Lung (tissue), 12 donors: Measurements from ENCODE around the gene ARHGAP32. TPM values are rescaled to one million over a fixed set of nuclear protein-coding genes. Genes with fewer than 3 reads are reported as not detected.

Experiments used
- ATAC-seq: fragments of 200-7000 bp; cut with Tn5 transposase; one replicate; pipeline ENCODE4 v1.9.1; 2020; ENCODE audit warnings: moderate number of reproducible peaks; ENCODE audit not compliant: insufficient read depth, low FRiP score
- DNase-seq, 3 donors: peaks; one replicate each; pipeline ENCODE4 v3.0.0-alpha.2; 2013 to 2017
- H3K27ac ChIP-seq, 2 donors: one replicate each; pipeline ENCODE4 v1.5.1; 2013; ENCODE audit warnings: mild to moderate bottlenecking in 2 of 2, moderate library complexity in 2 of 2, control low read depth in 1 of 2, inconsistent platforms in 1 of 2, low read depth in 1 of 2, low read length in 1 of 2
- H3K27me3 ChIP-seq, 3 donors: one replicate each; pipeline ENCODE4 v1.5.1; 2013; ENCODE audit warnings: low read length in 2 of 3; ENCODE audit not compliant: control insufficient read depth in 3 of 3, insufficient read depth in 3 of 3
- H3K36me3 ChIP-seq, 4 donors: one replicate each; pipeline ENCODE4 v1.5.1; 2013; ENCODE audit warnings: low read length in 4 of 4, mild to moderate bottlenecking in 1 of 4, moderate library complexity in 1 of 4; ENCODE audit not compliant: control insufficient read depth in 4 of 4, insufficient read depth in 4 of 4
- H3K4me1 ChIP-seq, 5 donors: one replicate each; pipeline ENCODE4 v1.5.1; 2013; ENCODE audit warnings: low read length in 5 of 5, mild to moderate bottlenecking in 2 of 5, moderate library complexity in 1 of 5; ENCODE audit not compliant: control insufficient read depth in 5 of 5, insufficient read depth in 5 of 5
- H3K4me3 ChIP-seq: one replicate; pipeline ENCODE4 v1.5.1; 2013; ENCODE audit warnings: mild to moderate bottlenecking, control low read depth, moderate library complexity
- H3K9ac ChIP-seq, 2 donors: one replicate each; pipeline ENCODE4 v1.5.1; 2013; ENCODE audit warnings: low read length in 2 of 2, control low read depth in 1 of 2; ENCODE audit not compliant: insufficient read depth in 1 of 2
- H3K9me3 ChIP-seq, 4 donors: one replicate each; pipeline ENCODE4 v1.5.1; 2013; ENCODE audit warnings: low read length in 3 of 4, mild to moderate bottlenecking in 1 of 4, moderate library complexity in 1 of 4; ENCODE audit not compliant: control insufficient read depth in 4 of 4, insufficient read depth in 3 of 4
- CTCF ChIP-seq: IDR thresholded peaks from 2 replicates; pipeline ENCODE4 v1.5.1; 2012; ENCODE audit warnings: mild to moderate bottlenecking; ENCODE audit errors: control extremely low read depth, extremely low read depth
- WGBS, 2 donors: extraction: QIAGEN DNeasy Blood & Tissue Kit; methylation state at CpG; one replicate each; pipeline ENCODE4 v1.1.7; 2013; 5-methylcytosine and 5-hydroxymethylcytosine counted together
- polyA plus RNA-seq, 2 donors: library from polyadenylated mRNA; stranded (reverse); fragments of 200-250 nt; gene quantifications; one replicate each; pipeline ENCODE4 v1.2.1, GENCODE V29; 2013
- total RNA-seq, 2 donors: library from RNA; depleted of rRNA in 1 of 2; stranded (reverse); fragments of >200 nt in 1 of 2; gene quantifications; one replicate each; pipeline ENCODE4 v1.2.1, GENCODE V29; 2014 to 2021
- donor health status: control.
- donor health status: control.
- donor health status: Bipolar disorder and iron deficiency.
- donor health status: healthy.
- donor health status: DM: yes; HTN: yes; CAD: no.

ARHGAP32 gene
- total and polyA plus RNA-seq, 4 donors, result 4.1 to 28.4 (median 17.0) TPM

- peak; percentile 68 to 89 (median 87) for DNase-seq
- WGBS, 2 donors, result 50 to 52% methylated on average over 8 of the region's 8 CpGs
Measured at GRCh38 chr11:128956401-128957201, 235.5 kb downstream of the ARHGAP32 start.

GRCh38 chr11:128955636-128956035 is 236.5 kb downstream of the ARHGAP32 start:
- peaks cover 0 to 11% (median 0%) of the 10 kb centered on the region in 5 donors for H3K4me1 ChIP-seq
- H3K9ac ChIP-seq, result no peak overlapping the region
- no peaks in the 10 kb centered on the region for H3K9me3 ChIP-seq
- TF ChIP-seq CTCF, result no peak
- 52 to 72% methylated on average over 3 of the region's 3 CpGs for whole genome bisulfite sequencing, 2 donors
- H3K27me3 ChIP-seq, result peaks cover 0 to 4% (median 0%) of the 10 kb centered on the region in 3 donors
- peaks cover 0 to 2% (median 0%) of the 10 kb centered on the region in 4 donors for H3K36me3 ChIP-seq
- H3K4me3 ChIP-seq, result no peak overlapping the region
- DNase-seq (no peak), ATAC-seq (no peak)
- no peak overlapping the region for H3K27ac ChIP-seq

More at GRCh38 chr11:128956401-128957201, 235.5 kb downstream of the ARHGAP32 start:
- peaks cover 0 to 4% (median 0%) of the 10 kb centered on the region in 3 donors for H3K27me3 ChIP-seq
- peak; percentile 82 for ATAC-seq
- H3K27ac ChIP-seq, result no peak overlapping the region
- H3K4me1 ChIP-seq, result peaks cover 0 to 9% (median 0%) of the 10 kb centered on the region in 5 donors
- H3K9ac ChIP-seq, result no peak overlapping the region
- TF ChIP-seq CTCF, result peak; percentile 66
- H3K4me3 ChIP-seq, result no peak overlapping the region
- H3K36me3 ChIP-seq, result peaks cover 0 to 2% (median 0%) of the 10 kb centered on the region in 4 donors
- no peaks in the 10 kb centered on the region for H3K9me3 ChIP-seq

- WGBS, 2 donors, result 90 to 98% methylated on average over 16 of the region's 16 CpGs
- Histone ChIP-seq H3K4me3 (no peak overlapping the region), H3K36me3 (no peaks in the 10 kb centered on the region), H3K9ac (no peak overlapping the region), H3K27me3 (peaks cover 0 to 4% (median 0%) of the 10 kb centered on the region in 3 donors), H3K9me3 (no peaks in the 10 kb centered on the region), H3K27ac (no peak overlapping the region), H3K4me1 (peaks cover 0 to 20% (median 0%) of the 10 kb centered on the region in 5 donors)
- ATAC-seq (no peak), DNase-seq (no peak)
- no peak for TF ChIP-seq CTCF
Measured at GRCh38 chr11:128953151-128953550, 239.0 kb downstream of the ARHGAP32 start.
